ENCODE data around the gene FIGN. TPM values are rescaled to one million over a fixed set of nuclear protein-coding genes. Genes with fewer than 3 reads are reported as not detected.

The FIGN gene
- total and polyA plus RNA-seq, 2 of the 8 experiments (the other 6 are each of a cell fraction or from before 2014, with no cell fraction given) = 5.0 to 22.8 TPM

- no peak for TF ChIP-seq SIN3A (conservative IDR thresholded peaks at IDR 0.05 in 1 of 2, IDR thresholded peaks at IDR 0.05 in 1 of 2; ENCODE audit: low read depth in 1 of 2, low read length in 2 of 2)
- no peak for TF ChIP-seq USF2 (IDR thresholded peaks at IDR 0.05; ENCODE audit: low read length)
- no peak for TF ChIP-seq RXRA (IDR thresholded peaks at IDR 0.05; ENCODE audit: insufficient read depth, low read depth, low read length)
- no peak for TF ChIP-seq CBX8 (IDR thresholded peaks at IDR 0.05; ENCODE audit: borderline replicate concordance, low read depth, low read length)
- TF ChIP-seq SIRT6 (IDR thresholded peaks at IDR 0.05; ENCODE audit: low read length) = no peak
Measured at GRCh38 chr2:163693484-163693883, 42.3 kb downstream of the FIGN start (continued).

Data from H1 (cell line).